Islet precursor cell (in vitro differentiated cells): ENCODE data around the gene QRFP.
A peak's percentile ranks its signal among the peaks of the same experiment; 100 is the strongest.

Experiments
- DNase-seq: peaks from one replicate; pipeline ENCODE4 v3.0.0-alpha.2; 2018

Gene QRFP

DNA sequence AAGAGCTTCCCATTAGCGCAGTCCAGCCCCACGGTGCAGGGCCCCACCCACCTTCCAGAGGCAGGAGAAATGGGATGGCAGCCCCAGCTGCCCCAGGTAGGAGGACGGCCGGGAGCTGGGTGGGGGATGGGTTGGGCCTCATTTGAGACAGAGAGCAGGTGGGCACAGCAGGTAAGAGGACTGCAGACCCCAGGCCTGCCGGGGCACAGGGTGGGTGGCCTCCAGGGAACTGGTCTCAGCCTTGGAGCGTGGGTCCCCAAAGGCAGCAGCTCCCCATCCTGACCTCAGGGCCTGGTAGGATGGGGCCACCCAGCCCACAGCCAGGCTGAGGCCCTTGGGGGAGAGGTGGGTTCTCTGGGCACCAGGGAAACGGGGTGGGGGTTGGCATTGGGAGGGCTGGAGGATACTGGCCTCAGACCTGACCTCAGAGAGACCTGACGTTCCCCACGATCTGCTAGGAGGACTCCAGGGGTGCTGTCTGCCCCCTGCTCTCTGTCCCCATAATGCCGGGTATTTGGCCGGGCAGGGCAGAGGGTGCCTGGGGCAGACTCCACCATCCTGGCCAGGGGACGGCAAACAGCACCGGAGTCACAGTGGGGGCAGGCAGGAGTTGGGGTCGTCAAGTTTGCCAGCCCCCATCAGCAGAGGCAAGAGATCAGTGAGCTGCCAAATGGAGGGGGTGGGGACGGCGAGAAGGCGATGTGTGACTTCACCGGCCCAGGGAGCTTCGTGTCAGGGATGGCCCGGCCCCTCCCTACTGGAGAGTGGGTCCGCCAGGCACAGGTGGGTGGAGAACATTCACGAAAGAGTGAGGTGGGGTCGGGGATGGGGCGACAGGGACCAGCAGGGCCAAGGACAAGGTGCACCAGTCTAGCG lies 6.8 kb upstream of the QRFP start:
- no peak for DNase-seq

DNA sequence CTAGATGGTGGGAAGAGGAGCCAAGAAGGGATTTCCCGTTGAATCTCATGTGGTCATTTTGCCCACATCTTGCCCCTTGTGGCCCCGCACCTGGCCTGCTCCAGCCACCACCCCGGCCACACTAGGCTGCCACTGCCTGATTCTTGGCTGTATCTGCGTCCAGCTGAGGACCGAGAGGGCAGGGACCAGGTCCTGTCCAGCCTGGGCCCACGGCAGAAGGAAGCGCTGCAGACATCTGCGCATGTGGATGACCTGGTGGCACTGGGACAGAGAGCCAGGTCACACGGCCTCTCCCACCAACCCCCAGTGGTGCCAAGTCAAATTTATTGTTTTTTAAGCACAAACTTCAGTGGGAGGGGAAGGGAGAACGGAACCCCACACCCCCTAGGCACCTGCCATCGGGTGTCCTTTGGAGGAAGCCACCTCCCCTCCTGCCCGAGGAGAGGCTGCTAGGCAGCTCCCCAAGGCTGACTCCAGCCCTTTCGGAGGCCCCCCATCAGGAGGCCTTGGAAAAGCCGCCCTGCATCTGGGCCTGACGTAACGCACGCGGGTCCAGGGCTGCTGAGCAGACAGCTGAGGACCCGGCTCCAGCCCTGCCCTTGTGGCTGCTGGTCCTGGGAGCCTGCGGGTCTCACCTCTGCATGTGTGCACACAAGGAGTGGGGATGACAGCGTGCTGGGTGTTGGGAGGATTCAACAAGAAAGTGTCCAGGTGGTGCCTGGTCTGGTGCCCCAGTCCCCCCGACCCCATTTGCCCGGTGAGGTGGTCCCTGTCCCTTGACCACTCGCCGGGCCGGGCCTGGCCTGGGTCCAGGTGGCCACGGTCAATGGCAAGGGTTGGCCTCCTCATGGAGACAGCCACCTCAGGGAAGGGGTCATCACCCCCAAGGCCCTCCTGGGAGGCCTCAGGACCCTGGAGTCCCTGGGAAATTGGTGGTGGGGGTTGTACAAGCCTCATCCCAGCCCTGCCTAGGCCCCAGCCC lies 5.9 kb upstream of the QRFP start:
- no peak for DNase-seq

DNA sequence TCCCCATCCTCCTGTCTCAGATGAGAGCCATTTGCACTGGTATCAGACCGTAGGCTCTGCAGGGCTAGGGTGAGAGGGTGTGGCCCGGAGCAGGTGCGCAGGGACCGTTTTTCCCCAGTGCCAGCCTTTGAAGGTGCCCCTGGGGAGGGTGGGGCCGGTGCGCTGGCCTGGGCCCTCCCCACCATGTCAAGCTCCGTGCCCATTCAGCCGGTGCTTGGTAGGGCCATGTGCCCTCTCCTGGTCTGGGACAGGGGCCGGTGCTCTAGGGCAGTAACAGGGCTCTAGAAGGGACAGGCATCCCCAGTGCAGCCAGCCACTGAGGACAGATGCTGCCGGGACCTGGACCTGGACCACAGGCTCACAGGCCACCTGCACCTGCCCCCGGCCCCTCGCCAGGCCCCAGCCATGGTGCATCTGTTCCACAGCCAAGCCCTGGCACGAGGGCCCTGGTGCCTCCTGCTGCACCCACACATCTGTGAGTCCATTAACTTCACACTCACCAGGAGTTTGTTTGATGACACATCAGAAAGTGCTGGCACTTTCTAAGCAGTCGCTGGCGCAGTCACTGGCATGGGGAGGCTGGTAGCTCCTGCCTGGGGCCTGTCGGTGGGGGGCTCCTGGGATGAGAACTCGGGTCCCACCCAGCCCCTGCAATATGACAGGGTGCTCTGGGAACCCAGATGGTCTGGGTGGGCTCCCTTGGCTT lies 5.0 kb upstream of the QRFP start:
- no peak for DNase-seq

DNA sequence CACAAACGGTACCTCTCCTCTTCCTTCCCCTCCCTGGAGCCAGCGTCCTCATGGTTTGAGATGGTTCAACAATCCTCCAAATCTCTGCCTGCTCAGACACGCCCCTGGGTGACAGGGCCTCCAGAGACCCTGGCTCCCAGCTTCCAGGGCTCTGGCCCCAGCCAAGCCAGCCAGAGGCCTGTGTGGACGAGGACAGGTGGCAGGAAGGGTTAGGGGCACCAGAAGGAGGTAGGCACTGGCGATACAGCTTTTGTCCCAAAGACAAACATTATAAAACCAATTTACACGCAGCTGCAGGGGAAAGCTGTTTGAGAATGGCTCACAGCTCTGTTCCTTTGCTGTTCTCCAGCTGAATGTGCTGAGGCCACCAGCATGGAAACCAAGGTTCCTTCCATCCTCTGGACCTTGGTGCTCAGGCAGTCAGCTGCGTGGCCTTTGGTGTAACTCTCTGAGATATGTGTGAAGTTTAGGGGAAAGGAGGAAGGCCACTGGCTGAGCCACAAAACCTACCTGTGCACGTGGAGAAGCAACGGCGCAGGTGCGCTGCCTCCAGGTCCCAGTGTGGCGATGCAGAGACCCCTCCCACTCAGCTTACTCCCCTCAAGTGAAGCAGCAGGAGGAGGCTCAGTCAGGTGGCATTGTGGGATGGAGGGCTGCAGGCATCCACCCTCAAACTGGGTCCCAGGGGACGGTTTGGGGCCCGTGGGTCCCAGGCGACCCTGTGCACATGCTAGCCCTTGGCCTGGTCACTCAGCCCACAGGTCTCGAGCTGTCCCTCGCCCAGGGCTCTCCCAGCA lies 4.3 kb upstream of the QRFP start:
- no peak for DNase-seq

DNA sequence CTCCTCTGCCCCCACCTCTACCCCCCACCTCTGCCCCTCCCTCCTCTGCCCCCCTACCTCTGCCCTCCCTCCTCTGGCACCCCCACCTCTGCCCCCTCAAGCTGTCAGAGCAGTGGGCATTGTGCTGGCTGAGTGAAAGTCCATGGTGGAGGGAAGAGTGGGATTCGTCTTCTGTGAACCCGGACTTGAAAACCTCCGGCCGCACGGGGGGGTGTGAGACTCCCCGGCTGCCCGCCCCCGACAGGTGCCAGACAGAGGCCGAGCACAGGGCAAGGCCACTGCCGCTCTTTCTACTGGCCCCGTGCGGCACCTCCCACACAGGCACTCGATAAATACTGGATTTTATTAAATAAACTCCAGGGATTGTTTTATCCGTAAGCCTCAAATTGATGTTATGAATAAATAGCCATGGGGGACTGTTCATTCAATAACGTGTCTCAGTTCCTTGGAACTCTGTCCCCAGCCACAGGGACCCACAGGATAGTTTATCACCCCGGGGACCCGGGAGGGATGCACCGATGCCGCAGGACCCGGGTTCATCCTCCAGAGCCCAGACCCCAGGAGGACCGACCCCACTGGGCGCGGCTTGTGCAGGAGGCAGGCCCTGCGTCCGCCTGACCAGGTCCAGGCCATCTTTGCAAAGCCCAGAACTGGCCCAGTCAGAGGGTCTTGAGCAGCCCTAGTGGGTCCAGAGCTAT lies 2.6 kb upstream of the QRFP start:
- no peak for DNase-seq

DNA sequence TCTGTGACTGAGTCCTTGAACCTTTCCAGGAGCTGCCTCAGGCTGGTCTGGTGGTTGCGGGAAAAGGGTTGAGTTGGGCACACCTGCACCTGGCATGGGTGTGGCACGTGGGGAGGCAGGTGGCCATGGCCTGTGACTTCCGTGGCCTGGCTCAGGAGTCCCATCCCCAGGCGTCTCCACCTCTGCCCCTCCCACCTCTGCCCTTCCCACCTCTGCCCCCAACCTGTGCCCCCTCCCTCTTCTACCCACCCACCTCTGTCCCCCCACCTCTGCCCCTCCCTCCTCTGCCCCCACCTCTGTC lies 1.9 kb upstream of the QRFP start:
- no peak for DNase-seq

DNA sequence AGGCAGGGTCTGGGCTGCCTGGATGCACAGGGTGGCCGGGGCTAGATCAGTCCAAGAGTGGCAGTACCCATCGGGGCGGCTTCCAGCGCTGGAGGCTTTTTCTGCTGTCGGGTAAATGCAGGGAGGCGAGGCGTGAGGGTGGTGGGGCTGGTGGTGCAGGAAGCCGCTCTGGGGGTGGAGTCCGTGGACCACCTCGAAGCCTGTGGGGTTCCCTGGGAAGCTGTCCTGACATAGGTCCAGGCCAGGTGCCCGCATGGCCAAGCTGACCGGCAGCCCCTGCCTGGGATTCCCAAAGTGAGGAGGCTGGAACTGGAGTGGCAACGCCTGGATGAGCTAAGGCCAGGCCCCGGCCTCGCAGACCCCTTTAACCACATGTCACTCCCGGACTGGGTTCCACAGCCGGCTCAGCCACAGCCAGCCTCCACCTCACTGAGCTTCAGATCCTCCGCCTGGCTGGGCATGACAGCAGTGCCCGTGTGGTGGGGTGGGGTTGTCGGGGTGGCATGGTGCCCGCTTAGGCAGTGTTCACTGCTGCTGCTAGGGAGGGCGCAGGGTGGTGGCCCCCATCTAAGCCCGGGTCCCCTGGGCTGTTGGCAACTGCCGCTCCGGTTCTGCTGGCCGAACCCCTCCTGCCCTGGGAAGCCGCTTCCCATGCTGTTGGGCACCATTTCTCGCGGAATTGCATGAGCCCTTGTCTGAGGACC lies 1.4 kb upstream of the QRFP start:
- DNase-seq = no peak

DNA sequence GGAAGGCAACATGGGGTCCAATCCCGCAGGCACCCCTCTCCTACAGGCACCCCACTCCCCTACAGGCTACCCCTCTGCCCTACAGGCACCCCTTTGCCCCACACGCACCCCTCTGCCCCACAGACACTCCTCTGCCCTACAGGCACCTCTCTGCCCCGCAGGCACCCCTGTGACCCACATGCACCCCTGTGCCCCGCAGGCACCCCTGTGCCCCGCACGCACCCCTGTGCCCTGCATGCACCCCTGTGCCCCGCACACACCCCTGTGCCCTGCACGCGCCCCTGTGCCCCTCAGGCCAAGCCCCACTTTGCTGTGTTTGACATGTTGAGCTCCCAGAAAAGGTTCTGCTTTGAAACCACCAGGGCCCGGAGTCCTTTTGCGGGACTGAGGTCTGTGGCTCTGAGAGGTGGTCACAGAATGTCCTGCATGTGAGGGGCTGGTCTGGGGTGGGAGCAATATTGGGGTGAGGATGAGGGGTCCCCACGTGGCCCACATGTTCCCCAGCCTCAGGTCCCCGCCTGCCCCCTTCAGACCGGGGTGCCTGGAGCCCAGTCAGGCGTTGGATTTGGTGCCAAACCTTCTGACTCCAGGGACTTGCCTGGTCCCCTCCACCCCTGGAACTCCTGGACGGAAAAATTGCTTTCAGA lies 616 bp upstream of the QRFP start:
- no peak for DNase-seq

DNA sequence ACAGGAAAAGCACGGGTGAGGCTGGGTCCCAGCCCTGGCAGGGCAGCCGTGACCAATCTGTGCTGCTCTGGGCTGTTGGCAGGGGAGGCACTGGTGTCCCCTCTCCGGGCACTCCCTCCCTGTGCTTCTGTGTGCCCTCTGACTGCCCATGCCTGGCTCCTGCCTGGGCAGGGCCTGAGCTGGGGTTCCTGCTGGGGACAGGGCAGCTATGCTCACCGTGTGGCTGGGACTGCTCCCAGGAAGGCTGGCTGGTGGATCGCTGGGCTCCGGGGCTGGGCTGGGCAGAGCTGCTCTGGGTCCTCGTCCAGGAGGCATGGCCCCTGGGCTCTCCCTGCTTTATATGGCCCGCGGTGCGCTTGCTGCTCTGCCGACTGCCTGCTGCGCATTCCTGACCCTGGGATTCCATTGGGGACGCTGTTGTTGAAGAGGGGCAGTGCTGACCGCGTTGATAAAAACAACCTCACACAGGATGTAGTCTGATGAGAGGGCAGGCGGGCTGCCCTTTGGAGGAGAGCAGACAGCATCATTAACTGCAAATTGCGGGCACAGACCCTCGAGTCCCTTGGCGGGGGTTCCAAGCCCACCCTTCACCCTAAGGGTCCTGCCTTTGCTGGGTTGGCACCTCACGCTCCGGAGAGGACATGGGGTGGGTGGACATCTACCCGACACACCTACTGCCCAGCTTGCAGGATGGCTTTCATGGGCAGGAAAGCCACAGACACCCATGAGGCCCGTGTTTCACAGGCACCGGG lies 955 bp downstream of the QRFP start:
- DNase-seq = no peak

DNA sequence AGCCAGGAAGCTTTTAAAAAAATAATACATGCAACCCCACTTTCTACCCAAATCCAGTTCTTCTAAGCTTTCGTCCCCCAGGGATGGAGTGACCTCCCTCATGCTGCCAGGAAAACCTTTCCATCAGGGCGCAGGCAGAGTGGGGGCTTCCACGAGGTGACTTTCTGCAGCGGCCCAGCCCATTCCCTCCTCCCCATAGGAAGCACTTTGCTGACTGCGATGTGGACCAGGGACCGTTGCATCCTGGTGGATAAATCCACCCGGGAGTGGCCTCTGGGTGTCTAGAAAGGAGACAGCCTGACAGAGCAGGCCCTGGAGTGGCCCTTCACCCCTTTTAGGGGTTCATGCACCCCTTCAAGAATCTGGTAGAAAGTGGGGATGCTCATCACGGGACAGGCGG lies 1.6 kb downstream of the QRFP start:
- no peak for DNase-seq

DNA sequence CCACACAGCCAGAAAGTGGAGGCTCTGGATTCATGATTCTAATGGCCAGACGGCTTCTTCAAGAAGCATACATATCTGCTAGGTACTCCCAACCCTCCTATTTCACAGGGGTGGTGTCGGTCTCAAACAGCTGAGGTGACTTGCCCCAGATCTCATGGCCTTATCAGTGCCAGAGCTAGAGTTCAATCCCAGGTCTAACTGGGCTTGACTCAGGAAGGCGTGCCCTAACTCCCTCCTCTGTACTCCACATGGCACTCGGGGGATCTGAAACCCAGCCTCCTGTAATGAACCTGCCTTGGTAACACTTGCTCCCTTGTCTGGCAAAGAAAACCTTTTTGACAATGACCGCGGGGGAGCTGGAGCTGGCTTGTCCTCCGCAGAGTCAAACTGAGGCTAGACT lies 2.1 kb downstream of the QRFP start:
- DNase-seq = no peak

DNA sequence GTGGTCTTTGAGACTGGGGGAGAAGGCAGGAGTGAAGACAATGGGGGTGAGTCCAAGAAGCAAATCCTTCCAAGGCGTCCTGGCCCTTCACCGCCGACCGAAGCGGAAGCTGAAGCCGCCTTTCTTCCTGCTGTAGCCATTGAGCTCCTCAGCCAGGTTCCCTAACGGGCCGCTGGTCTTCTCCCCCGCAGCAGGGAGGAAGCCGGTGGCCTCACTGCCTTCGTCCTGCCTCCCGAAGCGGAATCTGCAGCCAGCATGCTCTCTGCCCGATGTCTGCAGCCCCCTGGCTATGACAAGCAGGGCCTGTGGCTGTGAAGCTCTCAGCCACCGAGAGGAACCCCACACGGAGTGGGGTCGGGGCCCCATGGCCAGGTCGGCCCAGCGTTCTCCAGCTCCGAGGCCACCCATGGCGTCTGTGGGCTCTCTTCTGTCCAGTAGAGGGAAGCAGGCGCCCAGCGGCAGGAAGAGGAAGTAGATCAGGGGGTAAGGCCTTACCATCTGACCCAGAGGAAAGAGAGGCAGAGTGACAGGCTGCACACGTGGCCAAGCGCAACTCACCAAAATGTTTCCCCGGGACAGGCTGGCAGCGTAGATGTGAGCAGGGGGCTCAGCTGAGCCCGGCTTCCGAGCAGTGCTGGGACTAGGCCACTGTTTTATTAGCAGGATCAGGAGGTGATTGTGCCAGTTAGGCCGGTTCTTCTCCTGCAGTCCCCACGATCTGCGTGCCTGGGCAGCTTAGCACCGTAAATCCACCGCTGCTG lies 3.1 kb downstream of the QRFP start:
- peak; percentile 69 for DNase-seq

DNA sequence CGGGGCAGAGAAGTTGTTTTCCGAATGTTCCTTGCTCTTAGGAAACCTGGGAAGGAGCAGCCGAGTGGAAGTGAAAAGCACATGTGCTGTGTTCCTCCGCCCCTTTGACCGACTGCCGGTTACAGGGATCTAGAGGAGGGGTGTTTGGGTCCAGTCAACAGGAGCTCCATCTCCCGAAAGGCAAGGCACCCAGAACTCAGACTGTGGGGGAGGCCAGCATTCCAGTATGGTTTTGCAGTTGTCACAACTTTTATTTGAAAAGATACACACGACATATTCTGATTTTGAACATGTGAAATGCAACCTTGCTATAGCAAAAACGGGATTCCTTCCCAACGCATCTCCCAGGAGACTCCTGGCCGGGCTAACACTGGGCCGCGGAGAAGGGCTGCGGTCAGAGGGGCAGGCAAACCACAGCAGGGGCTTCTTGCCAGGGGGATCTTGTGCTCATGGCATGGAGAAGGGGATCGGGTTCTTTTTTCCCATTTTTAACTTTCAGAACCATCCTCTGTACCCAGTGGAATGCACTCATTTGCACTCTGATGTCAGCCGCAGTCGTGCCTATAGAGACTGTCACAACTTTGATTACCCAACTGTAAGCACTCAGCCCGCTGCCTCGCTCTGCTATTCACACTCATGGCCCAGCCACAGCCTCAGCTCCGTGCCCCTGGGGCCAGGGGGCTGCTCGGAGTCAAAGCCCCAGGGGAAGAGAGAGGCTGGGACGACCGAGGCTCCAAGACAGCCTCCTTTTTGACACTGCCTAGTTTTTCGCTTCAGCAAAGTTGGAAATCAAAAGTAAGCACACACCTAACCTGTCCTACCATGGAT lies 3.9 kb downstream of the QRFP start:
- DNase-seq = no peak

DNA sequence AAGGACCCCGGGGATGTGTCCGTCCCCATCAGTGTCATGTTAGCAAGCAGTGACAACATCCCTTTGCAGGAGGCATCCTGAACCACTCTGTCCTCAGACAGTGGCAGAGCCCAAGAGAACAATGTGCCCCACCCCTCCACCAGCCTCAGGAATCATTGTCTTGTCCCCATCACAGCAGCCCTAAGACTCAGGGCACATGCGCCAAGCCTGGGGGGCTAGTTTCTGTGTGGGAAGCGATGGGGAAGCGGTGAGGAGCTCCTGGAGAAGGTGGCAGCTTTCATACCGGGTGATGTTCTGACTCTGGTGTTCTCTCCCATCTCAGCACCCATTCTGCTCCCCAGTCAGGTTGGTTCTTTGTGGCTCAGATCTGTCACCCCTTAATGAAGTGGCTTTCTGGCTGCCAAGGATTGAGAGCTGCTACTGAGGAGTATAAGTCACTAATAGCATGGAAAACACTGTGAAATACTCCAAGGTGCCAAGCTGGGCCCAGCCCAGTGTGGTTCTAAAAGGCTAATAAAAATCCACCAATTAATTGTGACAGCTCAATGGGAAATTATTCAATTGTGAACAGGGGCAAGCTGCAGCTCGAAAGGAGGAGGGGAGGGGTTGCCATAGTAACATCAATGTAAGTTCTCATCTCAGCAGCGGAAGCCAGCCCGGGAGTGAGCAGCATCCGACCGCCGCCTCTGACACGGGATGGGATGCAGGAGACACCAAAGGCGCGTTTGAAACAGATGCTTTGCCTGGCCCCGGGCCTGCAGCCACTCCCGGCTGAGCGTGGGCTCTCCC lies 4.7 kb downstream of the QRFP start:
- no peak for DNase-seq

DNA sequence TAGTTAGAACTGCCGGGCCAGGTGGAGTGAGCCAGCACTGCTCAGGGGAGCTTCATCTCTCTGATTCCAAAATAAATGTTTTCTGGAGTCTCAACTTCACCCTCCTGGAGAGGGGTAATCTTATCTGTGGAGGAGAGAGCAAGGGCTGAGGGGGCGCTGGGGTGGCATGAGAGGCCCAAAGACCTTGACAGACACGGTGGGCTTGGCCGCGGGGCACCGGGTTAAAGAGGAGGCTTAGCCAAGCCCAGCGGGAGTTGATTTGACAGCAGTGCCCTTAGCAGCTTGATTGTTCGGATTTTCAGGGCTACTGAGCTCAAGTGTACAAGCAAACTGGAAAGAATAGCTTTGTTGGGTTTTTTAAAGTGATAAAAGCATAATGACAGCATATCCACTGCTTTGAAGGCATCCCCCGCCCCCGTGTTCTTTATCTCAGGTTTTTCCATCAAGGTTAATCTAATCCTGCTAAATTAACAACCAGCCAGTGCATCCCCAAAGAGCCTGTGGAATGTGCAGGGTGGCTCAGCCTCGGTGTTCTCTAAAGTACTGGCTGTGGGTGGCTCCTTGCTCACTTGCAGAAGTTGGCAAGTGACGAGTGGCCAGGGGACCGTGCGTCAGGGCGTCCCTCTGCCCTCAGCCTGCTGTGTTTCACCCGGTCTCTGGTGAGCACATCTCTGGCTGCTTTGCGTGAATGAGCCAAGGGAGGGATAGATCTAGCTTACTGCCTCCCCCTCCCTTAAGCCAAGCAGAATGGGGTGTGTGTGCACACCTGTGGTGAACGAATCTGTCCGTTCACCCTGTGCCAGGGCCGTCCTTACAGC lies 5.5 kb downstream of the QRFP start:
- DNase-seq = no peak

DNA sequence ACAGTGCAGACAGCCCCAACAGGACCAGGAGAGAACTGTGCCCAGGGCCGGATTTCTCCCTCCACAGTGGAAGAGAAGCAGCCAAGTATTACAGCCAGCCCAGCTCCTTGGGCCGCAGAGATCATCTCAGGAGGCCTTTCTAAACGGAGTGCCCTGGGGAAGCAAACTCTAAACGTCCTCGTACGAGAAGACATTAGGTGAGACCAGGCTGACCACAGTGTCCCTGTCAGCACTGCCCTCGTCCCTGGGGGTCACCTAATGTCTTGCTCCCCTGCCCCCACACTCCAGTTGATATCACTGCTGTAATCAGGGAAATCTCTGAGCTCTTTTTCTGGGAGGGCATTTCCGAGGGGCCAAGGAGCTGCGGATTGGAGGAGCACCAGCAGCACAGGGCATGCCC lies 6.5 kb downstream of the QRFP start:
- no peak for DNase-seq
